Pons (tissue), 1 donor: ENCODE results near the gene PKN1.
A peak's percentile ranks its signal among the peaks of the same experiment; 100 is the strongest.
"Not testable (repeated sequence)": the region's sequence is repeated elsewhere in the genome, so short reads cannot be mapped to it uniquely, and the experiment has no call there.

Experiments used
- DNase-seq: peaks from one replicate; pipeline ENCODE4 v3.0.0-alpha.2; 2016; ENCODE audit warnings: low spot score

PKN1 gene

DNA sequence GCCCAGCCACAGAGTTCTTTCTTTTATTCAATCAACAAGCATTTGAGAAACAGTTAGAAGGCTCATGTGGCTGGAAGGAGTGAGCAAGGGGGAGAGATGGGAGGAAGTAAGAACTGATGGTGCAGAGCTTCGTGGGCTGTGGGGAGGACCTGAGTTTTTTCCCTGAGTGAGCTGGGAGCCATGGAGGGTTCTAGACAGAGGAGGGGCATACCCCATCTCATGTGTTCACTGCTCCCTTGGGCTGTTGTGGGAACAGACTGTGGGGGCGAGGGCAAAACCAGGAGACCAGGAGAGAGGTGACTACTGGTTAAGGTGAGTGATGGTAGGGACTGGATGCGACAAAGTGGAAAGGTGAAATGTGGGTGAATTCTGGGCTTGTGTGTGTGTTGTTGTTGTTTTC is 2.4 kb upstream of the PKN1 start:
- DNase-seq: no peak

DNA sequence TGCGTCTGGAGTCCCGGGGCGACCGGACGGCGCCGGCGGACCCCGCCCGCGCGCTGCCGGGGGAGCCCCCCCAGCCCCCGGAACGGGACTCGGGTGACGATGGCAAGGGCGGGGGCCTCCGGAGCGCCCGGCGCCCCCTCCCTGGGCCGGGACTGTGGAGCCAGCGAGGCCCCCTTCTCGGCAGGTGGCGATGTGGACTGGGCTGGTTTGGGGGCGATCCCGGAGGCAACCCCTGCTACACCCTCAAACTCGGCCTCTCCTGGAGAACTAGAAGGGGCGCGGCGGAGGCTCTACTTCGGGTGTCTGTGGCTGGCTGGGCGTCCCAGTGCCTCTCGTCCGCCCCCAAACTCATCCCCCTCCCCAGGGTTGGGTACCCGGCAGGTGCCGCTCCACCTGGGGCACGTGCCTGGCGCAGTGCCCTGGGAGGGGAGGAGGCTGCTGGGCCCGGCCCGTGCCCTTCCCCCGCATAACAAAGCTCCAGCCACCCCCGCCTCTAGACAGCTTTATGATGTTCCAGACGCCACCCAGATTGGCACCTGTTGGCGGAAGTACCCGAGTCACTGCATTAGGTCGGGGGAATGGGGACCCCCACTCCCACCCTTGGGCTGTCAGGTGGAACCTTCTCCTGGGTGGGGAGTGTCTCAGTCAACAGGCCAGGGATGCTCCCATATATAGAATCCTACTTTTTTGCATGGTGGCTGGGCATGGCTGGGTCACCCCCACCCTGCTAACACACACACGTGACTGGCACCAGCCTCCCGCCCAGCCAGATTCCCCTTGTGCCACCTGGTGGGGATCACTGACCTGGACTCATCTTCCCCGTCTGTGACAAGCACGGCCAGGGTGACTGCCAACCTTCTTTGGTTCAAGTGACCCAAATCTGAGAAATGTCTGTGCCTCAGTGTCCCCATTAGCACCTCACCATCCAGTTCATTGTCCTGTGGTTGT is 722 bp downstream of the PKN1 start:
- DNase-seq: no peak

DNA sequence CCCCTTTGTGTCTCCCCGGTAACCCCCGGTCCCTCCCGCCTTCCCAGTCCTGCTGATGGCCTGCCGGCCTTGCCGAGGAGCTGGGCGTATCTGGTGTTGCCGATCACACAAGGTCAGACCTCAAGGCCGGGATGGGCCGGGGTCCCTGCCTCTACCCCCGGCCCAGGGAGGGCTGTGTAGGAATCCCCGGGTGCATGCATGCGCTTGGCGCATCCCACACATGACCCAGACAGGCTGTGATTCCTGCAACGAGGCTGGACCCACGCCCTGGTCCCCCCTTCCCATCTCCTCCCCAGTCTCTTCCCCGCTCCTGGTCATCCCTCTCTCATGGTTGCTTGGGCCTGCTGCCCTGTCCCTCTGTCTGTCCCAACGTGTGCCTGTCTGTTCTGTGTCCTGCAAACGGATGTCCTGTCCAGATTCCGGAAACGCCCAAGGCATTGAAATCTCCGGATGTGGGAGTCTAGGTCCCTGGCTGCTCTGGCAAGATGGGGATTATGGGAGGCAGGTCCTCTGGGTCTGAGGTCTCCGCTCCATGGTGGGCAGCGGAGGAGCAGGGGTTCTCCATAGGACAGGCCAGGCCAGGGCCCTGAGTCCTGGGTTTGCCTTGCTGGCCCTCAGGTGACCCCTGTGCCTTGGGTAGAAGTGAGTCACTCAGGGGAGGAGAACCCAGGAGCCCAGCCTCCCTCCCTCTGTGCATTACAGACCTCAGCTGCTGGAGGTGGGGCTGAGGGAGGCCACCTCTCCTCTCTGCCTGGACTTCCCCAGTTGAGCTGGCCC is 1.6 kb downstream of the PKN1 start:
- DNase-seq: no peak

DNA sequence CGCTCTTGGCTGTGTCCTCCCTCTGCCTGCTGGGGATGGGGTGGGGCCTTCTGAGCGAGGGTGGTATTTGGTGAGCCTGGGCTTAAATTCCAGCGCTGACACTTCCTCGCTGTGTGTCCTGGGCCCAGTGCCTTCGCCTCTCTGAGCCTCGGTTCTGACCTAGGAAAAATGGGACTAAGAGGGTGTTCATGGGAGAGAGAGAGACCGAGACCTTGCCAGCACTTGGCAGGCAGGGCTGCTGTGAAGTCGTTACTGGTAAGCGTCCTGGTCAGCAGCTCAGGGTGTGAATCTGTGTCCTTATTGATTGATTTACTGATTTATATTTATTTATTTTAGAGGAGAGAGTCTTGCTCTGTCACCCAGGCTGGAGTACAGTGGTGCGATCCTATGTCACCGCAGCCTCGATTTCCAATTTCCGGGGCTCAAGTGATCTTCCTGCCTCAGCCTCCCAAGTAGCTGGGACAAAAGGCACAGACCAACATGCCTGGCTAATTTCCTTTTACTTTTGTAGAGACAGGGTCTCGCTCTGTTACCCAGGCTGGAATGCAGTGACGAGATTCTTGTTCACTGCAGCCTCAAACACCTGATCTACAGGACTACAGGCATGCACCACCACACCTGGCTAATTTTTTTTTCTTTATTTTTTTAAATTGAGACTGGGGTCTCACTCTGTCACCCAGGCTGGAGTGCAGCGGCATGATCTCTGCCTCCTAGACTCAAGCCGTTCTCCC is 2.4 kb downstream of the PKN1 start:
- no peak for DNase-seq

DNA sequence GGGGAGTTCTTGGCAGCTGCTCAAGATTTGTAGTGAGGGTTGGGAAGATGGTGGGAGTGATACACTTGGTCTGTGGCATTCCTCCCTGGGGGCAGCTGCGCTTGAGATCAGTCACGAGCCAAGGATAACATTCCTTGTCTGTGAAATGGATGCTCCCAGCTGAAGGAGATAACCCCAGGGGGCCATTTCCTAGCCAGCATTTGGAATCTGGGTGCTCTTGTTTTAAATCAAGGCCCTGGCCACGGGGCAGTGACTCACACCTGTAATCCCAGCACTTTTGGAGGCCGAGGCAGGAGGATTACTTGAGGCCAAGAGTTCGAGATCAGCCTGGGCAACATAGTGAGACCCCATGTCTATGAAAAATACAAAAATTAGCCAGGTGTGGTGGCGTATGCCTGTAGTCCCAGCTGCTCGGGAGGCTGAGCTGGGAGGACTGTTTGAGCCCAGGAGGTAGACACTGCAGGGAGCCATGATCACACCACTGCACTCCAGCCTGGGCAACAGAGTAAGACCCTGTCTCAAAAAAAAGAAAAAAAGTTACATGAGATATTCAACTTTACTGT is 4.6 kb downstream of the PKN1 start:
- no peak for DNase-seq

DNA sequence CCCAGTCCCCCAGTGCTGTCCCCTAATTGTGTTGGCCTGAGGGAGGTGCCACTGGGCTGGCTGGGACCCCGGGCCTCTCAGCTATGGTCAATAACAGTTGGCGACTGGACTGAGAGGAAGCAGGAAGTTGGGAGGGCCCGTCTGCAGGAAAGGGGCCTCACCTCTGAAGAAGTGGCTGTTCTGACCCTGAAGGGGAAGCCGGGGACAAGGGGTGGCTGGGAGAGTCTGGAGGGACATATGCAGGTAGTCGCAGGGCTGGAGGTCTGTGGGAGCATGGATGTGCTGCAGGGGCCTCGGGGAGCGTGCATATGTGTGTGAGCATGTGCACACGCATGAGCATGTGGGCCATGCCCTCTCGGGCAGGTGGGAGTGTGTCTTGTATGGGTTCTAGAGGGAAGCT is 5.9 kb downstream of the PKN1 start:
- no peak for DNase-seq

DNA sequence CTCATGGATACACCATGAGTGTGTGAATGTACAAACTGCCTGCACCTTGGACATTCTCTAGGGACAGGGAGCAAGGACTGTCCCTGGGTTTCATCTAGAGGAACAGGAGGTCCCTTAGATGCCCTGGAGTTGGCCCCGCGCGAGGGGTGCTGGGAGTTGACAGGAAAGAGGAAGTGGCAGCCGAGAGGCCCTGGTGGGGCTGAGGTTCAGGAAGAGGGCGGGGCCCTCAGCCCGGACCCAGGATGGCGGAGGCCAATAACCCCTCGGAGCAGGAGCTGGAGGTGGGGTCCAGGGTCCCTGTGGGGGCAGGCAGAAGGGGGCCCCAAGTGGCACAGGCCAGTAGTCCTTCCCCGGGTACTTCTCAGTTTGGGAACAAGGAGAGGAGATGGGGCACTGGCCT is 6.9 kb downstream of the PKN1 start:
- DNase-seq: peak; percentile 64

DNA sequence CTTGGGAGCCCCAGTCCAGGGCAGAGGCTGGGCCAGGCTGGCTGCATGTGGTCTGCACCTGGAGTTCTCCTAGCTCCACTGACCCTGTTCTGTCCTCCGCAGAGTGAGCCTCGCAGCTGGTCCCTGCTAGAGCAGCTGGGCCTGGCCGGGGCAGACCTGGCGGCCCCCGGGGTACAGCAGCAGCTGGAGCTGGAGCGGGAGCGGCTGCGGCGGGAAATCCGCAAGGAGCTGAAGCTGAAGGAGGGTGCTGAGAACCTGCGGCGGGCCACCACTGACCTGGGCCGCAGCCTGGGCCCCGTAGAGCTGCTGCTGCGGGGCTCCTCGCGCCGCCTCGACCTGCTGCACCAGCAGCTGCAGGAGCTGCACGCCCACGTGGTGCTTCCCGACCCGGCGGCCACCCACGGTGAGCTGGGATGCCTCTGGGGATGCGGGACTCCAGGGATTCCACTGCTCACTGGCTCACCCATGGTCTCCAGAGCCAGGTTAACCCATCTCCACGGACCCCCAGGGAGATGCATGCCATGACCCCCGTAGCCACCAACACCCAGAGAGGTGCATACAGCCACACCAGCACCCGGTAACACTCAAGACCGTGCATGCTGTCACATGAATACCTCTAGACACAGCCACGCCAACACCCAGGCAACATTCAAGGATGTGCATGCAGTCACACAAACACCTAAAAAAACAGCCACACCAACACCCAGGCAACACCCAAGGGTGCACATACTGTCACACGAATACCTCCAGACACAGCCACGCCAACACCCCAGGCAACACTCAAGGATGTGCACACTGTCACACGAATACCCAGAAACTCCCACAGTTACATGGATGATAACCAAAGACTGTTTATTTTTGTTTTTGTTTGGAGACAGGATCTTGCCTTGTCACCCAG is 8.2 kb downstream of the PKN1 start:
- no peak for DNase-seq

DNA sequence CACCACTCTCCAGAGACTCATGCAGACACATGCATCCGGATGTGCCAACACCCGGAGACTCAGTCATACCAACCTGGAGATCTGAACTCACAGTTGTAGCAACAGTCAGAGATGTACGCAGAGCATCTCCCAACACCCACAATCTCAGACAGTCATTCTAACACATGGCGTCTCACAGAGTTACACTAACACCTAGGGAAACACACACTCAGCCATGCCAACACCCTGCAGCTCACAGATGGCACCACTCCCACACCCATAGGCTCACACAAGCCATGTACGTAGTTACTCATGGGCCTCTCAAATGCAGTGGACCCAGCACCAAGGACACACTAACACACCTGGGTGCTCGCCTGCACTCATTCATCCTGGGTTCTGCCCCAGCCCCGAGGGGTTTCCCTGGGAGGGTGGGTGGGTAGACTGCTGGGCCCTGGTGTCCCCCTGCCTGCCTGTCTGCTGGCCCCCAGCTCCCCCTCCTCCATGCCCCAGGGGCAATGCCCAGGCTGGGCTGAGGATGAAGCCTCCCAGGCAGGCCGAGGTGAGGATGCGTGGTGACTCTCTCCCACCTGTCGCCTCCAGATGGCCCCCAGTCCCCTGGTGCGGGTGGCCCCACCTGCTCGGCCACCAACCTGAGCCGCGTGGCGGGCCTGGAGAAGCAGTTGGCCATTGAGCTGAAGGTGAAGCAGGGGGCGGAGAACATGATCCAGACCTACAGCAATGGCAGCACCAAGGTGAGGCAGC is 10.0 kb downstream of the PKN1 start:
- DNase-seq: no peak

DNA sequence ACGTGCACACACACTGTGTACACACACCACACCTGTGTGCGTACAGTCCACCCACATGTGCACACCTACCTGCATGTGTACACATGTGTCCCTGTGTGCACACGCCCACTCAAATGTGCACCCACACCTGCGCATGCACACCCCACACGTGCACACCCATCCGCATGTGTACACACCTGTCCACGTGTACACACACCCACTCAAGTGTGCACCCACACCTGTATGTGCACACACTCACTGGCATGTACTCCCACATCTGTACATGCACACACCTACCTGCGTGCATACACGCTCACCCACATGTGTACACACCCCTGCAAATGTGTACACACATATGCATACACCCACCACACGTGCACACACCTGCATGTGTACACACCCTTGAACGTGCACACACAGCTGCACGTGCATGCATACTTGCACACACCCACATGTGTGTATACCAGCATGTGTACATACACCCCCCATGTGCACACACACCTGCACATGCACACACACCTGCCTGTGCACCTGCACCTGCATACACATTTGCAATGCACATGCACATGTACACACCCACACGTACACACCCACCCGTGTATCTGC is 10.6 kb downstream of the PKN1 start:
- no peak for DNase-seq

DNA sequence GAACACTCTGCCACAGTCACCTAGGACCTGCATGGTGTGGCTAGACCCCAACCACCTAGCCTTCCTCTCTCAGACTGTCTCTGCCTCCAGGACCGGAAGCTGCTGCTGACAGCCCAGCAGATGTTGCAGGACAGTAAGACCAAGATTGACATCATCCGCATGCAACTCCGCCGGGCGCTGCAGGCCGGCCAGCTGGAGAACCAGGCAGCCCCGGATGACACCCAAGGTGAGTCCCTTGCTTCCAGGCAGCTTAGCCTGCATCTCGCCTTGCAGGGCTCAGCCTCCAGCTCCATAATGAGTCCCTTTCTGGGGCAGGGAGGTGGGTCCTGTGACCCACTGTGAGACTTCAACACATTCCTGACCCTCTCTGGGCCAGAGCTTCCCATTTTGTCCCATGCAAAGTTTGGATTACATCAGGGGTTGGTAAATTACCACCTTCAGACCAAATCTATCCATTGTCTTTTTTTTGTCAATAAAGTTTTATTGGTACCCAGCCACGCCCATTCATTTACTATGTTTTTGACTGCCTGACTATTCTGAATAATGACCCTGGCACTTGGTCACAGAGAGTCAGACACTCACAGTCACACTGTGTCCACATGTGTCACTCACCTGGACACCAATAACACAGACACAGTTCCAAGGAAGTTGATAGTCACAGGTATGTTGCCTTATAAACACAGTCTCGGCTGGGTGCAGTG is 13.4 kb downstream of the PKN1 start:
- DNase-seq: no peak

DNA sequence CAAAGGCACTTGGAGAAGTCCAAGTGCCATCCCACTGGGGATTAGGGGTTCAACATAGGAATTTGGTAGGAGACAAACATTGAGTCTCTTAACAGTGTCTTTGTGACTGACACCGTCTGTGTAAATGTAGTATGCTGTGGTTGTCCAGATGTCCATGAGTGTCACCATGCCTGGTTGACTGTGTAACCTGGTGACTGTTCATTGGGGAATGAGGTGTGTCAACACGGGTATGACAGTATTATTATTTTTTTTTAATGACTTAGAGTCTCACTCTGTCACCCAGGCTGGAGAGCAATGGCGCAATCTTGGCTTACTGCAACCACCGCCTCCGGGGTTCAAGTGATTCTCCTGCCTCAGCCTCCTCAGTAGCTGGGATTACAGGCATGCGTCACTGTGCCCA is 16.2 kb downstream of the PKN1 start:
- DNase-seq: no peak

DNA sequence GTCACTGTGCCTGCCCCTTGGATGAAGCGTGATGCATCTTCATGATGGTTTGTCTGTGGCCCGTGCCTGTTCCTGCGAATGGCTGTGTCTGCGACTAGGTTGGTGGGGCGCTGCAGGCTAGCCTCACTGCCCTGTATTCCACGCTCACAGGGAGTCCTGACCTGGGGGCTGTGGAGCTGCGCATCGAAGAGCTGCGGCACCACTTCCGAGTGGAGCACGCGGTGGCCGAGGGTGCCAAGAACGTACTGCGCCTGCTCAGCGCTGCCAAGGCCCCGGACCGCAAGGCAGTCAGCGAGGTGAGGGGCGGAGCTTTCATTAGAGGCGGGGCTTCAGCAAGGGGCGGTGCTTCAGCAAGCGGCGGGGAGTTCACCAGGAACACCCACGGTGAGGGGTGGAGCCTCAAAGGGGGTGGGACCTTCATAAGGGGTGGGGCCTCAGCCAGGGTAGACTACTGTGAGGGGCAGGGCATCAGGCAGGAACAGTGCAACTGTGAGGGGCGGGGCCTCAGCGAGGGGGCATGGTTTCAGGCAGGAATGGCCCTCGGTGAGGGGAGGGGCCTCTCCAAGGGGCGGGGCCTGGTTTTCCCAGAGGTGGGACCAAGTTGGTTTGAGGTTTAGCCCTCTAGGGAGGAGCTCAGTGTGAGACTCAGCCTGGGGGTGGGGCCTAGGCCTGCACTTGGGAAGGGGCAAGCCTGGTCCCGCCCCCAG is 17.2 kb downstream of the PKN1 start:
- DNase-seq: no peak

DNA sequence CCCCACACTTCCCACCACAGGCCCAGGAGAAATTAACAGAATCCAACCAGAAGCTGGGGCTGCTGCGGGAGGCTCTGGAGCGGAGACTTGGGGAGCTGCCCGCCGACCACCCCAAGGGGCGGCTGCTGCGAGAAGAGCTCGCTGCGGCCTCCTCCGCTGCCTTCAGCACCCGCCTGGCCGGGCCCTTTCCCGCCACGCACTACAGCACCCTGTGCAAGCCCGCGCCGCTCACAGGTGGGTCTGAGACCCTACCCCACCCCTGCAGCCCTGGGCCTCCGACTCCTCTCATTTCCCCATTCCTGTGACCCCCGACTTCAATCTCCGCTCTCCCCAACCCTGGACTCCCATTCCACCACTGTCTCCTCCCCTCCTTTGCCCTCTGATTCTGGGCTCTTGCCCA is 17.8 kb downstream of the PKN1 start:
- DNase-seq: no peak

DNA sequence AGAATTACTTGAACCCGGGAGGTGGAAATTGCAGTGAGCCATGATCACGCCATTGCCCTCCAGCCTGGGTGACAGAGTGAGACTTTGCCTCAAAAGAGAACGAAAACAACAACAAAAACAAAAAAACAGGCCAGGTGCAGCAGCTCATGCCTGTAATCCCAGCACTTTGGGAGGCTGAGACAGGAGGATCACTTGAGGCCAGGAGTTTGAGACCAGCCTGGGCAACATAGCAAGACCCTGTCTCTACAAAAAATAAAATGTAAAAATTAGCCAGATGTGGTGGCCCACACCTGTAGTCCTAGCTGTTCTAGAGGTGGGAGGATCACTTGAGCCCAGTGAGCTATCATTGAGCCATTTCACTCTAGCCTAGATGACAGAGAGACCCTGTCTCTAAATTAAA is 19.2 kb downstream of the PKN1 start:
- not testable (repeated sequence) for DNase-seq

DNA sequence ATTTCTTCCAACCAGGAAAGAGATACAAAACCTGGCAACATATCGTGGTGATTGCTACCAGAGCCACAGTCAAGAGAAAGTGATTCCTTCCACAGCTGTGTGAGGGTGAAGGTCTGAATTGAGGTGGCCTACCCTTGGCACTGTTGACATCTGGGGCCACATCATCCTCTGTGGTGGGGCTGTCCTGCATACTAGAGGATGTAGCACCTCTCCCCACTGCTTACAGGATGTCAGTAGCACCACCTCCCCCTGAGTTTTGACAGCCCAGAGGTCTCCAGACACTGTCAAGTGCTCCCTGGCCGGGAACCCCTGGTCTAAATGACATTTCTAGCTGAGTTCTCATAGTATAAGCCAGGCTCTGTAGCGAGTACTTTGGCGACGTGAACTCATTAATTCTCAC is 26.6 kb downstream of the PKN1 start:
- no peak for DNase-seq

DNA sequence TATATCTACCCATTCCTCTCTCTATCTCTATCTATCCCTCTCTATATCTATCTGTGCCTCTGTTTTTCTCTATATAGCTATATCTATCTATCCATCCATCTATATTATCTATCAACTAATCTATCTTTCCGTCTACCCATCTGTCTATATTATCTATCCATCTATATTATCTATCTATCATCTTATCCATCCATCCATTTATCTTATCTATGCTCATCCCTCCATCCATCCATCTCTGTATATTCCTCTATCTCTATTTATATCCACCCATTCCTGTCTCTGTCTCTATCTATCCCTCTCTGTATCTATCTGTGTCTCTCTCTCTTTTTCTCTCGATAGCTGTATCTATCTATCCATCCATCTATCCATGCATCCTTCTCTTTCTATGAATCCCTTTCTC is 27.8 kb downstream of the PKN1 start:
- DNase-seq: no peak

DNA sequence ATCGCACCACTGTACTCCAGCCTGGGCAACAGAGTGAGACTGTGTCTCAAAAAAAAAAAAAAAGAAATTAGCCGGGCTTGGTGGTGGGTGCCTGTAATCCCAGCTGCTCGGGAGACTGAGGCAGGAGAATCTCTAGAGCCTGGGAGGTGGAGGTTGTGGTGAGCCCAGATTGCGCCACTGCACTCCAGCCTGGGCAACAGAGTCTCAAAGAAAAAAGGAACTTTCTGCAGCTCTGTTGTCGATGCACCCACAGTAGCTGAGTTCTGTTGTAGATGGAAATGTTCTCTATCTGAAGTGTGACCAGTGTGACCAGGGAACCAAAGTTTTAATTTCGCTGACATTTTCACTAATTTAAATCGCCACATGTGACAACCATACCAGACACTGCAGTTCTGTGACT is 29.3 kb downstream of the PKN1 start:
- DNase-seq: not testable (repeated sequence)

DNA sequence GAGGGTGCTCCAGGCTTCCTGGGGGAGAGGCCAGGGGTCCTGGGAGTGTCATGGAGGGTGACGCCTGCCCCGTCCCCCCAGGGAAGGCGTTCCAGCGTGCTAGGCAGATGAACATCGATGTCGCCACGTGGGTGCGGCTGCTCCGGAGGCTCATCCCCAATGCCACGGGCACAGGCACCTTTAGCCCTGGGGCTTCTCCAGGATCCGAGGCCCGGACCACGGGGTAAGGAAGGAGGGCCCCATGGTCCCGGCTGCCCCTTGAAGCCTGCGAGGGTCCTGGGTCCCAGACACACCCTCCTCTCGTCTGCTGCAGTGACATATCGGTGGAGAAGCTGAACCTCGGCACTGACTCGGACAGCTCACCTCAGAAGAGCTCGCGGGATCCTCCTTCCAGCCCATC is 30.6 kb downstream of the PKN1 start:
- no peak for DNase-seq
